GM12864 (cell line): ENCODE data around the gene AKIP1.

Experiments used
- DNase-seq: peaks from one replicate; pipeline ENCODE4 v3.0.0-alpha.2; 2011; ENCODE audit warnings: low read depth
- H3K4me3 ChIP-seq: 2 replicates; pipeline ENCODE4 v1.5.1; 2011; ENCODE audit warnings: mild to moderate bottlenecking, low read depth, low read length, control low read depth
- TF ChIP-seq, protein P1 (sequence below): IDR thresholded peaks from 2 replicates; pipeline ENCODE4 v1.5.1; 2011; ENCODE audit warnings: low read depth, mild to moderate bottlenecking, moderate library complexity, low read length, control low read depth, inconsistent platforms; ENCODE audit errors: missing control alignments

The AKIP1 gene

DNA sequence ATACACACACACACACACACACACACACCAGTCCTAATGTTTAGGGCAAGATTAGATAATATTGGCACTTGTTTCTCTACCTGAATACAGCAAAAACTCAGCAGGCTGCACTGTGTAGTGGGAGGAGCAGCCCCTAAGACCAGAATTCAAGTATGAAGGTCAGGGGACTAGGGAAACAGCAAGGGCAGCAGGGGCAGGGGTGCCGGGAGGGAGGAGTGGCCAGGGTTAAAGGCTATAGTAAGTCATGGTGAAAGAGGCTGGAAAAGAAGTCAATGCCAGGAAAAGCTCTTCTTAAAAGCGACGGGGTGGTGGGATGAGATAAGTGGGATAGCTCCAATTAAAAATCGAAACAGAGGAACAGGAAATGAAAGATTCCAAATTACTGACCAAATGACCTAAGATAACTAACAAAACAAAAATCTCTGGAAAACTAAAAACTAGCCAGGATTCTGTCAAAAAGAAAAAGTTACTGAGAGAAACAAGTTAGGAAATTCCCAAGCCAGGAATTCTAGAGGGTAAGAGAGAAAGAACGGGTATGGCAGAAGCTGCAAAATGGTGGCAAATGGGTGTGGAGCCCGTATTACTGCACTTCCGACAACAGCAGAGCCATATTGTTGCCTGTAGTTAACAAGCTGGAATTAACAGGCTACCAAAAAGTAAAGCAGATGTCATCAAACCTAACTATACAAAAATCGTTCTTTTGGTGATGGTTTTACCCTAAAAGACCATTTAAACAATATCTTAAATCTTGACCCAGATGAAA, 30.5 kb downstream of the AKIP1 start:
- no peak overlapping the region for H3K4me3 ChIP-seq
- DNase-seq, result no peak
- TF ChIP-seq, protein P1, sequence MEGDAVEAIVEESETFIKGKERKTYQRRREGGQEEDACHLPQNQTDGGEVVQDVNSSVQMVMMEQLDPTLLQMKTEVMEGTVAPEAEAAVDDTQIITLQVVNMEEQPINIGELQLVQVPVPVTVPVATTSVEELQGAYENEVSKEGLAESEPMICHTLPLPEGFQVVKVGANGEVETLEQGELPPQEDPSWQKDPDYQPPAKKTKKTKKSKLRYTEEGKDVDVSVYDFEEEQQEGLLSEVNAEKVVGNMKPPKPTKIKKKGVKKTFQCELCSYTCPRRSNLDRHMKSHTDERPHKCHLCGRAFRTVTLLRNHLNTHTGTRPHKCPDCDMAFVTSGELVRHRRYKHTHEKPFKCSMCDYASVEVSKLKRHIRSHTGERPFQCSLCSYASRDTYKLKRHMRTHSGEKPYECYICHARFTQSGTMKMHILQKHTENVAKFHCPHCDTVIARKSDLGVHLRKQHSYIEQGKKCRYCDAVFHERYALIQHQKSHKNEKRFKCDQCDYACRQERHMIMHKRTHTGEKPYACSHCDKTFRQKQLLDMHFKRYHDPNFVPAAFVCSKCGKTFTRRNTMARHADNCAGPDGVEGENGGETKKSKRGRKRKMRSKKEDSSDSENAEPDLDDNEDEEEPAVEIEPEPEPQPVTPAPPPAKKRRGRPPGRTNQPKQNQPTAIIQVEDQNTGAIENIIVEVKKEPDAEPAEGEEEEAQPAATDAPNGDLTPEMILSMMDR, result no peak

DNA sequence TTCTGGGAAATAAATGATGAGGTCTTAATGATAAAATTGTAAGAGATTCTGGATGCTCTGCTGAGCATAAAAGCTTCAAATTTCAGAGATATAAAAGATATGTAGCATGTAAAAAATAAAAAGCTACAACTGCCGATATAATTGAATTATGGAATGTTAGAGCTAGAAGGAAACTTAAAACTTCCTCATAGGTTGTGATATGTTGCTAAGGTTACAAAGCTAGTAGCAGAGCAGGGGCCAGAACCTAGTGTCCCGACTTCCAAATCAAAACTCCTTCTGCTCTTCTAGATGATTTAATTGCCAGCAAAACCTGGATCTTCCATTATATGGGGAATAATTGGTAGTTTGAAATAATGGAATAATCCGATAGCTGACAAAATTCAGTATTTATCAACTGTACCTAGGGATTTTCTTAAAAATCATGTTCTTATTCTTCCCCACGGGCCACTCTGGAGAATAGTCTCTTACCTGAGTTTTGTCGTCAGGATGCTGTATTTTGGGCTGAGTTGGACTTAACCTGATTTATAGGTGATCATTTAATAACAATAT, 31.6 kb downstream of the AKIP1 start, which contains the start of gene ASCL3:
Gene ASCL3 (minus strand): TSS at position 499 of the 549 bp plus-strand sequence. CDS start 4,855 bp downstream, outside the sequence.
- no peak within 1 kb of the TSS for H3K4me3 ChIP-seq
- TF ChIP-seq, protein P1, result no peak
- no peak for DNase-seq

DNA sequence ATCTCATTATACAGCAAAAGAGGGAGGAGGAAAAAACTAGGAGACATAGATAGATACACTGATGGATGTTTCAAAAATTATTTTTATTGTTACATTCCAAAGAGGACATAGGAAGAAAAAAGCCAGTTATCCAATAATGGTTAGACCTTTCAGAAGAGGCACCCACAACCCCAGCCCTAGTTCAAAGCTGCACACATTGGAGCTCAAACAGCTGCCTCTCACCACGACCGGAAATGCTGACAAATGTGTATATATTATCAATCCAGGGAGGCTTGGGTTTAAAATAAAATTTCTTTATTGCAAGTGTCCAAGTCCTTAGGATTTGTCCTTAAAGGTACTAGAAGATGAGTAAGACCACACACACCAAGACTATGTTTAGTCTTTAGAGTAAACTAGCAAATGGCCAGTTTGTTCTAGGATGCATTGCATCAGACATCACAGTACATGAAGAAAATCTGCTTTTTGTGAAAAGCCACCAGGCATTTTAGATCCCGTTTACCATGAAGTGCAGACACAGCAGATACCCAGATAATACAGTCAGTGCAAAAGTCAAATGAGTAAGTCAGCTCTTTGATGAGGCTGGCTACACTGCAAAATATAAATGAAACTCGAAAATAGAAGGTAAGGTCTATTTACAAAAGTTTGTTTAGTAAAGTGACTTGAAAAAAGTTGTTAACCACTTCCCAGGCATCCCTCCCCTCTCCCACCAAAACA, 36.4 kb downstream of the AKIP1 start:
- no peak for DNase-seq
- no peak overlapping the region for H3K4me3 ChIP-seq
- TF ChIP-seq, protein P1, result no peak

DNA sequence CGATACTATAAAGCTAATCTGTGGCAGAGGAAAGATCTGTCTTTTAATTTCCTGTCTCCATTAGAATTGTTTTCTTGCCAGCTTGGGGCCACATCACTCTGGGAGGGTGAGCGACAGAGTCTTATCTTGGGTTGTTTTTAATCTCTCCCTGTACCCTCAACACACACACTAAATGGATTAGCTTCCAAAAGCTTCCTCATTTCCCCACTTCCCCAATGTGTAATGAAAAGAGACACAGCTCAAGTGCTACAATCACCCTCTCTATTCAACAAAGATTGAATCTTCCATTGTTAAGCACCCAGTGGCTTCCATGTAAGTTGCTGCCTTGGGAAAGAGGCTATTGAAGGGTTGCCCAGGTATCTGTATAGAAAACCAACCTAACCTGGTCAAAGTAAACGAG, 37.9 kb downstream of the AKIP1 start:
- TF ChIP-seq, protein P1, result no peak
- no peak for DNase-seq
- no peak overlapping the region for H3K4me3 ChIP-seq

DNA sequence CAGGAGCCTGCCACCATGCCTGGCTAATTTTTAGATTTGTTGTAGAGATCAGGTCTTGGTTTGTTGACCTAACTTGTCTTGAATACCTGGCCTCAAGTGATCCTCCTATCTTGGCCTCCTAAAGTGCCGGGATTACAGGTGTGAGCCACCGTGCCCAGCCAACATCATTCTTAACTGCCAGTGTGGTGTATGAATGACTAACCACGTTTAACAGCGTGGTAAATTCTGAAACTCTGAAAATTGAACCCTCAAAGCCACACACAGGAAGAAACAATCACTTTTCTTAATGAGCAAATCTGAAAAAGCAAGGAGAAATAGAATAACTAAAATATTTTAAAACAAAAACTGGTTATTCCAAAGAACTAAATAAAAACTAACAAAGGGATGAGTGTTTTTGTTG, 45.9 kb downstream of the AKIP1 start:
- H3K4me3 ChIP-seq, result no peak overlapping the region
- no peak for DNase-seq
- TF ChIP-seq, protein P1, result no peak

DNA sequence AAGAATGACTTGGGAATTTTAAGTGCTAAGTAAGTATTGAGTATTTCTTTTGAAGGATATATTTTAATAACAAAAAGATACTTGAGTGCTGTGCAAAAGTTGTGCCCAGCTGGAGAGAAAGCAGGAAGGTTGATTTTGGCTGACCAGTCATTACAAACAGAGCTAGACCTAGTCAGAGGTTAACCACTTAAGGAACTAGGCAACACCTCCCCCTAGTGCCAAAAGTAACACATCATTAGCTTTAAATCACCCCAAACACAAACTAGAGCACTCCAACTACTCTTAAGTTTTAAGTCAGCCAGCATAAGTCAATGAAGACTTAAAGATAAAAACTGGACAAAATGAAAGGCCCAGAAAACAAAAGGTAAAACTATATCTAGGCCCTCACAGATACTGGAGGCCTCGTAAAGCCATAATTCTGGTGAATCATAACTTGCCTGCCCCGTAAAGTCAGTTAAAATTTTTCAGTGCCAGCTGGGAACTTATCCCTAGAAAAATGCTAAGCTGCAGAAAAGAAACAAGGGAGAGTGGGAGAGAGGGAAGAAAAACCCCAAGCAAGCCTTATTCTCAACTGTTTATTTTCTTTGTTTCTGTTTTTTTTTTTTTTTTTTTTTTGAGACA, 48.7 kb downstream of the AKIP1 start:
- TF ChIP-seq, protein P1, result peak; percentile 70
- DNase-seq, result peak; percentile 73
- no peak overlapping the region for H3K4me3 ChIP-seq
